Measurements from ENCODE around the gene MRPL23.

MRPL23 gene

GRCh38 chr11:1921574-1922141, 25.5 kb upstream of the MRPL23 start:
- no peak for DNase-seq

- no peak for DNase-seq
These were observed 24.6 kb upstream of the MRPL23 start for GRCh38 chr11:1922481-1923081.

- DNase-seq: no peak
These were observed 23.8 kb upstream of the MRPL23 start for GRCh38 chr11:1923201-1923956.

GRCh38 chr11:1924181-1924580, 23.0 kb upstream of the MRPL23 start:
- DNase-seq: no peak

- DNase-seq: no peak
These were observed 22.3 kb upstream of the MRPL23 start for GRCh38 chr11:1924646-1925372.

- DNase-seq: no peak
These were observed 21.6 kb upstream of the MRPL23 start for GRCh38 chr11:1925373-1926155.

GRCh38 chr11:1926156-1927025, 20.7 kb upstream of the MRPL23 start:
- DNase-seq: no peak

GRCh38 chr11:1927026-1927847, 19.9 kb upstream of the MRPL23 start:
- DNase-seq: no peak

GRCh38 chr11:1927848-1928469, 19.2 kb upstream of the MRPL23 start:
- DNase-seq: no peak

- no peak for DNase-seq
These were observed 18.7 kb upstream of the MRPL23 start for GRCh38 chr11:1928470-1928890.

- DNase-seq: no peak
These were observed 18.1 kb upstream of the MRPL23 start for GRCh38 chr11:1928891-1929541.

- no peak for DNase-seq
These were observed 17.3 kb upstream of the MRPL23 start for GRCh38 chr11:1929621-1930461.

GRCh38 chr11:1930462-1930830, 16.7 kb upstream of the MRPL23 start:
- DNase-seq: no peak

- DNase-seq: no peak
These were observed 15.6 kb upstream of the MRPL23 start for GRCh38 chr11:1931341-1932104.

GRCh38 chr11:1932105-1932480, 15.0 kb upstream of the MRPL23 start:
- no peak for DNase-seq

GRCh38 chr11:1932681-1933080, 14.5 kb upstream of the MRPL23 start:
- DNase-seq: no peak

- DNase-seq: no peak
These were observed 13.5 kb upstream of the MRPL23 start for GRCh38 chr11:1933416-1934334.

Measured in CD4-positive, alpha-beta T cell treated with Interleukin-12 subunit alpha and Interleukin-12 subunit beta, for 1 hour (primary cell).